AG08395 (cell line): ENCODE measurements around the gene RNASE13.

Experiments used
- DNase-seq: peaks from one replicate; pipeline ENCODE4 v3.0.0; 2012; ENCODE audit warnings: mixed read lengths, low spot score

Gene RNASE13, protein sequence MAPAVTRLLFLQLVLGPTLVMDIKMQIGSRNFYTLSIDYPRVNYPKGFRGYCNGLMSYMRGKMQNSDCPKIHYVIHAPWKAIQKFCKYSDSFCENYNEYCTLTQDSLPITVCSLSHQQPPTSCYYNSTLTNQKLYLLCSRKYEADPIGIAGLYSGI

DNA sequence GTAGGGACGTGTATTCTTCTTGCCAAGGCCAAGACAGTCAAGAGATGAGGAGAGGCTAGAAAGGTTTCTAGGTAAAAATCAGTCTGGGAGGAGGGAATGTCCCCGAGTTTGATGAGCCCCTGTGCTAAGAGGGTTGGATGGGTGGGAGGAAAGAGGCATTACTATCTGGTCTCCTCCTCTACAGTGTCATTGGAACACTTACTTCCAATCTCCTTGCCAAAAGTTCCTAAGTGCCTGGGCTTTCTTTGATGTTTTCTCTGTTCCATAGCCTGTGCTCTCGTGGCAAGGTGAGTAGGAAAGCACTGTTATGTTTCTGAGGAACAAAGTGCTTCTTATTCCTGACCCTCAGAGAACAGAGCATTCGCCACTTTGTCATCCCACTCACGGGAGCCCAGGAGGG is at the start of gene RNASE13:
RNASE13 (minus strand) TSS at position 101 of the 400 bp plus-strand sequence. CDS start 519 bp downstream, outside the sequence.
- DNase-seq, result no peak

DNA sequence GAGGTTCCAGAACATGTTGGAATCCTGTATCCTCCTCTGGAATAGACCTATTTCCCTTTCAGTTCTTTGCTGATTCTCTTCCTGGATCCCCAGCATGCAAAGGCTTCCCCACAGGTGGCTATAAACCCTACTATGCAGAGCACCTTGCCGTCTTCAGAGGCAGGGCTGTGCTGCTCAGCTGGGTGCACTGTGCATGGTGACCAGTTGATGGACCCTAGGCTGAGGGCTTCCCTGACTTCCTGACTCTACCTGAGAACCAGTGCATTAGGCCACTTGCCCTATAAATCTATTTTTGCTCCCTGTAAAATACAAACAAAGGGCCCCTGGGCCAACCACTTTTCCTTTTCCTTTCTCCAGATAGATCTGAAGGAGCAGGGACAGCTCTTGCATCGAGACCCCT is 49.8 kb upstream of the RNASE13 start:
- no peak for DNase-seq

DNA sequence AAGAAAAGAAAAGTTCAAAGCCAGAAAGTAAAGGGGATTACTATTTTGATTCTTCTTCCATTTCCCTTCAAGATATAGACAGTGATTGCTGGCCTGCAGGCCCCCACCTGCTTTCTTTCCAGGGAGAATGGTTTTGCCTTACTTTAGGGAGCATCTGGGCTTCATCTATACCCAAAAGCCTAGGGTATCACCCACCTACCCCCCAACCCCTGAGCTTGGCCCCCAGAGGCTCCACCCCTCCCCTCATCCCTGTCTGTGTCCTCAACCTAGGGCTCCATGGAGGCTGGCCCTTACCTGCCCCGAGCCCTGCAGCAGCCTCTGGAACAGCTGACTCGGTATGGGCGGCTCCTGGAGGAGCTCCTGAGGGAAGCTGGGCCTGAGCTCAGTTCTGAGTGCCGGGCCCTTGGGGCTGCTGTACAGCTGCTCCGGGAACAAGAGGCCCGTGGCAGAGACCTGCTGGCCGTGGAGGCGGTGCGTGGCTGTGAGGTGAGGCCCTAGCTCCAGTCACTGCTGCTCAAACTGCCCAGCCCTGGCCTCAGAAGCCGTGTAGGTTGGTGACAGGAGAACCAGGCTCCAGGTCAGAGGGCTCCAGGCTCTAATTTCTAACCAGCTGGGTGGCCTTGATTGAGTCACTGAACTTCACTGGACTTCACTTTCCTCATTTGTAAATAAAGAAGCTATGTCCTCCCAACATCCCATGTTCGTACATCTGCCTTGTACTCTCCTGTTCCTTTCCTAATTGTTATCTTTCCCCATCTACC is 49.1 kb upstream of the RNASE13 start:
- no peak for DNase-seq

DNA sequence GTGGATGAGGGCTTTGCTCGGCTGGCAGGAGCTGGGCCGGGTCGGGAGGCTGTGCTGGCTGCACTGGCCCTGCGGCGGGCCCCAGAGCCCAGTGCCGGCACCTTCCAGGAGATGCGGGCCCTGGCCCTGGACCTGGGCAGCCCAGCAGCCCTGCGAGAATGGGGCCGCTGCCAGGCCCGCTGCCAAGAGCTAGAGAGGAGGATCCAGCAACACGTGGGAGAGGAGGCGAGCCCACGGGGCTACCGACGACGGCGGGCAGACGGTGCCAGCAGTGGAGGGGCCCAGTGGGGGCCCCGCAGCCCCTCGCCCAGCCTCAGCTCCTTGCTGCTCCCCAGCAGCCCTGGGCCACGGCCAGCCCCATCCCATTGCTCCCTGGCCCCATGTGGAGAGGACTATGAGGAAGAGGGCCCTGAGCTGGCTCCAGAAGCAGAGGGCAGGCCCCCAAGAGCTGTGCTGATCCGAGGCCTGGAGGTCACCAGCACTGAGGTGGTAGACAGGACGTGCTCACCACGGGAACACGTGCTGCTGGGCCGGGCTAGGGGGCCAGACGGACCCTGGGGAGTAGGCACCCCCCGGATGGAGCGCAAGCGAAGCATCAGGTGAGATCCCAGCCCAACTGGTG is 47.0 kb upstream of the RNASE13 start:
- no peak for DNase-seq

DNA sequence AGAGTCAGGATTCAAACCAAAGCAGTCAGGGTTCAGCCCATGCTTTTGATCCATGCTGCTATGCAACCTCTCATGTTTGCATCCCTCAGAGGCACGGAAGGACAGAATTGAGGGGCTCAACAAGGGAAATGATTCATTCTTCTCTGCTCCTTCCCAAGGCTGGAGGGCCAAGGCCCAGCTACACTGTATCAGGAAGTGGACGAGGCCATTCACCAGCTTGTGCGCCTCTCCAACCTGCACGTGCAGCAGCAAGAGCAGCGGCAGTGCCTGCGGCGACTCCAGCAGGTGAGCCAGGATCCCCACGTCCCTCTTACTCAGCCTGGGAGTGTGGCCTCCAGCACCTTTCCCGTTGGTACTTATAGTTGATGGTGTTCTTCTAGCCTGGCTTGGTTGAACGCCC is 44.1 kb upstream of the RNASE13 start:
- DNase-seq, result no peak

DNA sequence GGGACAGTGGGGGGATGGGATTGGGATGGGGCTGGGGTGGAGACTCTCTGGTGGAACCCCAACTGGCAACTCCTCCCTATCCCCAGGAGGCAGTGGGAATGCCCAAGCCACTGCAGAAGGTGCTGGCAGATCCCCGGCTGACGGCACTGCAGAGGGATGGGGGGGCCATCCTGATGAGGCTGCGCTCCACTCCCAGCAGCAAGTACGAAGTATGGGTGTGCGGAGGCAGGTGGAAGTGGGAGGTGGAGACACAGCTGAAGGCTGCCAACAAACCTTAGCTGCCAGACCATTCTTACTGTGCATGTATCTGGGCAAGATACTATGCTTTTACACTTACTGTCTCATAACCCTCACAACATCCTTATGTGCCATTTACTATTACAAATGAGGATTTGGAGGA is 43.7 kb upstream of the RNASE13 start:
- DNase-seq, result no peak

DNA sequence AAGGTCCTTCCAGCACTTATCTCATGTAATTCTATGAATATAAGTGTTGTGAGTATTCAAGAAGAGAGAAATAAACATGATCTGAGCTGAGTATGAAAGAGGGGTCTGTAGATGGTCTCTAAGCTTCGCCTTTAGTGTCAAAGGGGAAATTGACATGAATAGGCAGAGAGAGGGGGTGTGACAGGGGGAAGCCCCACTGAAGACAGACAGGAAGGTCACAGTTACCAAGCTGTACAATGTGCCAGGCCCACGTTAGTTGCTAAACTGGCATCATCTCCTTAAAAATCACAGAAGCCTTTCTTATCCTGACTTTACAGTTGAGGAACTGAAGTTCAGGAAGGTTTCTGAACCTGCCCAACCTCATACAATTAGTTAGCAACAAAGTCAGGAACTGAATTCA is 43.1 kb upstream of the RNASE13 start:
- DNase-seq, result no peak

DNA sequence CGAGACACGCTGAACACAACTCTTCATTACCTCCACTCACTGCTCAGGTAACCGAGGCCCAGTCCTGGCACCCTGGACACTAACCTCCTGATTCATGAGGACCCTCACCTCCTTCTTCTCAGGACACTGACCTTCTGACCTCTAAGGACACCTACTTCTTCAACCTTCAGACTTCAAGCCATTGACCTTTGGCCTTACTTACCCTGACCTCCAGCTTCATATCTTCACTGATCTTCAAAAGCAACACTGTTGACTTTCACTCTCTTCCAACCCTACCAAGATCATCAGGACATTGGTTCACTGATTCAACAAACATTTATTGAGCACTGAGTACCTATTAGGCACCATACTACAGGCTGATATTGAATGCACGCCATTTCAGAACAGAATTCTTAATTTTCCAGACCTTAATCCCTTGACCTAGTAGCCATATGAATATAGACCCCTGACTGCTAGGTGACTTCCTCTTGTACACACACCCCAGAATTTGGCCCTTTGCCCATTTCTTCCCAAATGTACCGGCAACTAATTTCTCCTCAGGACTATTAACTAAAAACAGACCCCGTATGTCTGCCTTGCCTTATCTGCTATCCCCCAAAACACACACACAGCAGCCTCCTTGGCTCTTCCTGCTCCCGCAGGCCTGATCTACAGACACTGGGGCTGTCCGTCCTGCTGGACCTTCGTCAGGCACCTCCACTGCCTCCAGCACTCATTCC is 41.3 kb upstream of the RNASE13 start:
- DNase-seq, result no peak

DNA sequence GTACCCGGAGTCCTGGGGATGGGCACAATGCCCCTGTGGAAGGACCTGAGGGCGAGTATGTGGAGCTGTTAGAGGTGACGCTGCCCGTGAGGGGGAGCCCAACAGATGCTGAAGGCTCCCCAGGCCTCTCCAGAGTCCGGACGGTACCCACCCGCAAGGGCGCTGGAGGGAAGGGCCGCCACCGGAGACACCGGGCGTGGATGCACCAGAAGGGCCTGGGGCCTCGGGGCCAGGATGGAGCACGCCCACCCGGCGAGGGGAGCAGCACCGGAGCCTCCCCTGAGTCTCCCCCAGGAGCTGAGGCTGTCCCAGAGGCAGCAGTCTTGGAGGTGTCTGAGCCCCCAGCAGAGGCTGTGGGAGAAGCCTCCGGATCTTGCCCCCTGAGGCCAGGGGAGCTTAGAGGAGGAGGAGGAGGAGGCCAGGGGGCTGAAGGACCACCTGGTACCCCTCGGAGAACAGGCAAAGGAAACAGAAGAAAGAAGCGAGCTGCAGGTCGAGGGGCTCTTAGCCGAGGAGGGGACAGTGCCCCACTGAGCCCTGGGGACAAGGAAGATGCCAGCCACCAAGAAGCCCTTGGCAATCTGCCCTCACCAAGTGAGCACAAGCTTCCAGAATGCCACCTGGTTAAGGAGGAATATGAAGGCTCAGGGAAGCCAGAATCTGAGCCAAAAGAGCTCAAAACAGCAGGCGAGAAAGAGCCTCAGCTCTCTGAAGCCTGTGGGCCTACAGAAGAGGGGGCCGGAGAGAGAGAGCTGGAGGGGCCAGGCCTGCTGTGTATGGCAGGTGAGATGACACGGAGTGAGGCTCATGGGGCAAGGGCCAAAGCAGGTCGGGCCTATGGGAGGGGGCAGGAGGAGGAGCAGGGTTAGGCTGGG is 40.0 kb upstream of the RNASE13 start:
- DNase-seq, result no peak

DNA sequence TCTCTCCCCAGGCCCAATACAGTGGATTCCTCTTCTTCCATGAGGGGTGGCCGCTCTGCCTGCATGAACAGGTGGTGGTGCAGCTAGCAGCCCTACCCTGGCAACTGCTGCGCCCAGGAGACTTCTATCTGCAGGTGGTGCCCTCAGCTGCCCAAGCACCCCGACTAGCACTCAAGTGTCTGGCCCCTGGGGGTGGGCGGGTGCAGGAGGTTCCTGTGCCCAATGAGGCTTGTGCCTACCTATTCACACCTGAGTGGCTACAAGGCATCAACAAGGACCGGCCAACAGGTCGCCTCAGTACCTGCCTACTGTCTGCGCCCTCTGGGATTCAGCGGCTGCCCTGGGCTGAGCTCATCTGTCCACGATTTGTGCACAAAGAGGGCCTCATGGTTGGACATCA is 39.3 kb upstream of the RNASE13 start:
- DNase-seq, result no peak

DNA sequence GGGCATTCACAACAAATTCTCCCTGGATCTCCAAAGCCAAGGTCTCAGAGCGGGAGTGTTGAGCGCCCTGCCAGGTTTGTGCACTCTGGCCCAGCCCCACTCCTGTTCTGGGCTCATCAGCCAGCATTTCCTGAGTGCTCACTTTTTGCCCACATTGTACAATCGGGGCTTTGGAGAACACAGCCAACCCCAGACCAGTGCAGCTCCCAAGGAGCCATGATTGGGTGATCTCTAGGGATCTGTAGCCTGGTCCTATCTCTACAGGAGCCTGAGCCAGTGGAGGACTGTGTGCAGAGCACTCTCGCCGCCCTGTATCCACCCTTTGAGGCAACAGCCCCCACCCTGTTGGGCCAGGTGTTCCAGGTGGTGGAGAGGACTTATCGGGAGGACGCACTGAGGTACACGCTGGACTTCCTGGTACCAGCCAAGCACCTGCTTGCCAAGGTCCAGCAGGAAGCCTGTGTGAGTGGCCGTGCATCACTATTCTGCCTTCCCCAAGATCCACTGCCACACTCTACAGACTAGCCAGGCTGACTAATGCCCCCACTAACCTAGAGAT is 38.3 kb upstream of the RNASE13 start:
- DNase-seq, result no peak

DNA sequence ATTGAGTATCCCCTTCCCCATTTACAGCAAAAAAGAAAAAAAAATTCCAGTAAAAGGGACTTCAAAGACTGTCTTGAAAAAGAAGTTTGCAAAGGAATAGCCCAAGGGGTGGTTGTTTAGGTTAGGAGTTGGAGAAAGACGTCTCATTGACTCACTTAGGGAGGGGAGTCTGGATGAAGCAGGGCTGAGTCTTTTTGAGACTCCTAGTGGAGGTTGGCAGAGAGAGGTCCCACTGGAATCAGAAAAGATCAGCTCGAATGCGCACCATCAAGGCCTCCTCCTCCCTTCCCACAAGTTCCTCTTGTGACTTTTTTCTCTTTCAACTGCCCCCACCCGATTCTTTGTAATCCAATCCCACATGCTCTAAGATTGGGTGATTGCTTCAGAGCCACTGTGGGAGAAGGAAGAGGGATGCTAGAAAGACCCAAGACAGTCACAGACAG is 37.4 kb upstream of the RNASE13 start:
- peak; percentile 72 for DNase-seq

DNA sequence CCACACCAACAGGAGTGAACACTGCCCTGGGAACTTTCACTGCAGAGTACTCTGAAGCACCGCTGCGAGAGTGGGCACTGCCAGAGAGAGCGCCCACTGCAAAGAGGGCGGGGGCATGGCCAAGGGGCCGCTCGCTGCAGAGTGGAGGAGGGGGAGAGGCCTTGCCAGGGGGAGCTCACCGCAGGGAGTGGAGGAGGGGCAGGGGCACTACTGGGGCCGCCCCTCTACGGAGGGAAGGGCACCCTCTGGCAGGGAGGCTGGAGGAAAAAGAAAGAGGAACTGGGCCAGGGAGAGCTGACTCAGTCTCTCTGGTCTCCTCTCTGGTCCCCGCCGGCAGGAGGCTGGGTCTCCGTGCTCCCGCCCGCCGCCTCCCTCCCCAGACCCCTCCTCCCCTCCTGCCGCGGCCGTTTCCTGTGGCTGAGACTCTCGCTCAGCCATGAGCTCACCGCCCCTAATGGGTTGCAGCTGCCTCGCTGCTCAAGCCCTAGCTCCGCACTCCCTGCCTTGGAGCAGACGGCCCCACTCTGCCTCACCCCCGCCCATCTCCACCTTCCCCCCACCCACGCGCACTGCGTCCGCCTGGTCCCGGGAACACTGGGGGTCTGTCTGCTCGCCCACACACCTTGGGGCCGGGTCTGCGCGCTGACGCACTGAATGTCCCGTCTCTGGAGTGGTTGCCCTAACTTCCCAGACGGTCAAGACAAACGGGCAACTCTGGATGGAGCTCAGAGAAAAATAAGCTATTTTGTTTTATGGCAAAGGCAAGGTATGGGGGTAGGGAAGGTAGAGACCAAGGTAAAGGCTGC is 36.8 kb upstream of the RNASE13 start:
- DNase-seq, result peak; percentile 95

DNA sequence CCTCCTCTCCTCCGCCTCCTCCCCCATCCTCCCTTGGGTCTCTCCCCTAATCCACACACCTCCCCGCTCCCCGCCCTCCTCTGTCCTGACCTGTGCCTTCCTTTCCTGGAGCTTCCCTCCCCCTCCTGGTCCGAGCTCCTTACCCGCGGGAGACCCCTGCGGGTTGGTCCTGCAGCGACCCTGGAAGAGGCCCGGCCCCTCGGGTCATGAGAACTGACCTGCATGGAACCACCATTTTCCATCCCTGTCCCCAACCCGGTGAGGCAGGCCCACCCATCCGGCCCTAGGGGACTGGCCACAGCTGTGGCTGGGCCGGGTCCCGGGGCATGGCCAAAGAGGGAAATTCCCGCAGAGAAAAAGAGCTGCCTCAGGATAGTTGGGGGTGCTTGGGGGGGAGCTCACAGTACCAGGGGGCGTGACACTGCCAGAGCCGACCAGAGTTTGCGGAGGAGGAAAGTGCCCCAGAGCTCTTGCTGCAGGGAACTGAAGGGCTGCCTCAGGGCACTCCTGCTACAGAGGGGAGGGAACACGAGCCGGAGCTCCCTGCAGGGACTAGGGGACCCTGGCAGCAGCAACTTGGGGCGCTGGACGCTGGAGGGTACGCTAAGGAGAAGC is 36.1 kb upstream of the RNASE13 start:
- DNase-seq, result peak; percentile 42

DNA sequence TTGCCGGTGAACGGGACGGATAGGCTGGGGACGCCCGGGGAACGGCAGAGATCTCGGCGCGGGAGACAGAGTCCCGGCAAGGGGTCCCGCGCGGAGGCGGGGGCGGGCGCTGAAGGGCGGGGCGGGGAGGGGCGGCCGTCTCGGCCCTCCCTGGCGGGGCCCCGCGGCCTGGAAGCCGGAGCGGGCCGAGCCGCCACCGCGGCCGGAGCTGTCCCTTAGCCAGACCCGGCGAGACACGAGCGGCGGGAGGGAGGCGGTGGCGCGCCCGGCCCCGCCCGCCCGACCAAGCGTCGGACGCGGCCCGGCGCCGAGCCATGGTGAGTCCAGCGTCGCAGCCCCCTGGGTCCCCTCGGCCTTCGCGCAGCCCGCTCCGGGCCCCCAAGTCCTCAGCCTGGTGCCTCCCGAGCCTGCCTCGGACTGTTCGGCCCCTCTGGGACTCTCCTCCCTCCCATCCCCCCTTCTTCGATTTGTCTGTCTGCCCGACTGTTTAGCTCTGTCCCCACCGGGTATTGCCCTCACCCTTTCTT is 35.5 kb upstream of the RNASE13 start, which contains the start of gene ARHGEF40:
ARHGEF40 (plus strand) TSS at position 222 of the 527 bp plus-strand sequence; CDS start at position 315, 93 bp downstream.
- DNase-seq, result peak; percentile 67

DNA sequence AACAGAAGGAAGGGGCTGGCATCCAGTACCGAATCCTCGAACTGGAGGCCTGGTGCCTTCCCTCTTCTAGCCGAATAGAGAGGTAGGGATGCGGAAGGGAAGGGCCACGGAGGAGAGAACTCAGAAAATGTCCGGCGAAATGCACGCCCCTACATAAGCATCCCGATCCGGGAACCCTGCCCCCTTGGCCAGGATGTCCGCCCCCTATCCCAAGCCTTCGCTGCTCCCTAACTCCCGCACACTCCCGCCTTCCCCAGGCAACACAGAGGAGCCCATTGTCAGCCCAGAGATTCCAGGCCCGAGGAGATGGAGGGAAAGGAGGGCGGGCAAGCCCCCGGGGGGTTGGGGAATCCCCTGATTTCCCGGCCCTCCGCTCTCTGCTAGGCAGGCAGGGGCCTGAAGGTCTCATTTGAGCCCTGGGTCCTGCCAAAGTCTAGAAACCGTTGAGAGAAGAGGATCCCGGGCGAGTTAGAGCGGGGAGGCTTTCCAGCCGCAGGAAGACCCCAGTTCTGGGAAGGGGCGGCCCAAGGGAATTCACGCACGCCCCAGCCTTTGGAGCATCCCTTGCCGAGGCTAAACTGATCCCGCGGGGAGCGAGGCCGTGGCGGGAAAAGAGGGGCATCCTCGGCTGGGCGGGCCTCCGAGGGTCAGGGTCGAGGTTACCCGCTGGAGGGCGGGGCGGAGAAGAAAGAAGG is 34.9 kb upstream of the RNASE13 start:
- peak; percentile 38 for DNase-seq

DNA sequence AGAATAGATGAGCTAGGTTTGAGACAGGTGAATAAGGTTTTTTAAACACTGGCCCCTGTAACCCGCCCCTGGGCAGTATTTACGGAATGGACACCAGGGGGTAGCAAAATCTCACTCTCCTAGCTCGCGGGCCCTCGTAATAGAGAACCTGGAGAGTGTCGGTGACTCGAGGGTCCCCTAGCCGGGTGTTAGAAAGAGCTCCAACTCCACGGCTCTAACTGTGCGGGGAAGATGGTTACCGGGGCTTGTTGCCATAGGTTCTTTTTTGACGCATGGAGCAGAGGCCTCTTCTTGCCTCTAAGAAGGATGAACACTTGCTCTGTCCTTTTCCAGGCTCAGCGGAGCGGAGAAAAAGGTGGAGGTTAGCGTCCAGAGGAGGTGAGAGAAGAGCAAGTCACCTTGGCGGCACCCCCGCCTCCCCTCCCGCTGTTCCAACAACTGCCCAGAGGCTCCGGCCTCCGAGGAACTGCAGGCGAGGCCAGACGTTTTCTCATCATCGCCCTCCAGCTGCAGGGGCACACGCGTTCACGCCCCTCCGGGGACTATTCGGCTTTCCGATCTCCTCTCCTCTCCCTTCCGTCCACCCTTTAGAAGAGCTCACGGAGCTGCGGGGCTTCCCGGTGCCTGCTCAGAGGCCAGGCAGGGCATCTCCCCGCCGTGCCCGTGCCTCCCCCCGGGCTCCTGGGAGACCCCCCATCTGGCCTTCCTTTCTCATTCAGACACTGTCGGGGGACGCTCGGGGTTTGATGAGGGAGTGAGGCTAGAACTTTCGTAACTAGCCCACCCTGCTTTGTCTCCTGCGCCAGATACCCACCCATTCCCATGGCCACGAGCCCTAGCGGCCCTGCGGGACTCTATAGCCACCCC is 34.1 kb upstream of the RNASE13 start:
- DNase-seq, result peak; percentile 63

DNA sequence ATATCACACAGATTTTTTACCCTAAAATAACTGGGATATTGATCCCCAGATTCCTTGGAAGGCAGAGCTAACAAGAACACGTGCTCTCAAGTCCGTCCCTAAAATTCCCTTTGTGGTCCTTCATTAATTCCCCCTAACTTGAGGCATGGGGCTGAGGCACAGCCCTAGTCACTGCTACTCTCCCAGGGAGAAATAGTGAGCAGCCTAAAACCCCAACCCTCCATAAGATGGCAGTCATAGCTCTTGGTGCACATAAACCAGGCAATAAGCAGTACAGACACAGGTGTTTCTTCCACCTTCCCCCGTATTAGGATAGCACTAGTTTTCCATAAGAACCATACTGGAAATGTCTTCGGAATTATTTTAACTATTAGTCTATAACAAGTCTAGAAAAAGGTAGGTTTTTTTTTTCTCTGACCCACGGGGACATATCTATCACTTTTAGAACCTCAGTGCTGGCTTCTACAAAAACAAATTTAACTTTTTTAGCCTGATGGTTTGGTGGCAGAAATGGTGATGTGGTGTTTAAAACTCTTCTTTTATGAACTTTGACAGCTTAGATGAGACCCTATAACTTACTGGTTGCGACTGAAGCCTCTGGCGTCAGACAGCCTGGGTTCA is 32.4 kb upstream of the RNASE13 start:
- no peak for DNase-seq
